HG02642 (cell line): ENCODE data around the gene ARNT2.
"Not testable (repeated sequence)": the region's sequence is repeated elsewhere in the genome, so short reads cannot be mapped to it uniquely, and the experiment has no call there.

Experiments
- ATAC-seq: cut with Tn5 transposase; IDR thresholded peaks from one replicate; pipeline ENCODE4 v1.9.1; 2021; ENCODE audit warnings: mild to moderate bottlenecking; ENCODE audit not compliant: unreplicated experiment, poor library complexity

ARNT2 gene

DNA sequence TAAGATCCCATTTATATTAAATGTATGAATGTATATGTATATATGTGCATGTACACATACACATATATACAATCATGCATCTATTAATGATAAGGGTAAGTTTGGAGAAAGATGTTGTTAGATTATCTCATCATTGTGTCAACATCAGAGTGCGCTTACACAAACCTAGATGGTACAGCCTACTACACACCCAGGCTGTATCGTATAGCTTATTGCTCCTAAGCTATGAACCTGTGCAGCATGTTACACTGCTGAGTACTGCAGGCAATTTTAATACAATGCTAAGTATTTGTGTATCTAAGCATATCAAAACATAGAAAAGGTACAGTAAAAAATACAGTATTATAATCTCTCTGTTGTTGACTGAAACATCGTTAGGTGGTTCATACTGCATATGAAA, 233.6 kb downstream of the ARNT2 start:
- no peak for ATAC-seq

GRCh38 chr15:80638553-80639167, 234.5 kb downstream of the ARNT2 start:
- ATAC-seq, result no peak

- ATAC-seq, result no peak
Measured at GRCh38 chr15:80639168-80639555, 235.0 kb downstream of the ARNT2 start.

DNA sequence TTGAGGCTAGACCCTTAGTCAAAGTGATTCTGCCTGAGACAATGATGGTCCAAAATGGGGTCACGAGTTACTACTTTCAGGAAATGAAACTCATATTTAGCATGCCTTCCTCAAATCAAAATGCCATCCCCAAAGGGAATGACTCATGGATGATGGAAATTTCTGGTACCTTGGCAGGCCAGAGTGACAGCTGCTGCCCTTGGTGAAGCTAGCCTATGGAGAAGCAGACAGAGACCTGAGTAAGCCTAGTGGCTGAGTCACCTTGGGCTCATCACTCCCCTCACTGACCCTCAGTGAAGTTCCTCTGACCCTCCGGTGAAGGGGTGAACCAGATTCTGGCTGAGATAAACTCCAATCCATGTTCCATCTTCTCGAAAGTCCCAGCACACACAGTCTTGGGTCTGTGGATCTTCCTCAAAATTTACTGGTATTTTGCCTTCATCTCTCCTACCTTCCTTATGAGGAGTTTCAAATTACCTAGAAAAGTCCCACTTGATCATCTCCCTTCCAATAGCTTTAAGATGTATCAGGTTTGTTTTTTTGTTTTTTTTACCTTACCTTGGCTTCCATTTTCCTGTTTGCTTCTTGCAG, 236.4 kb downstream of the ARNT2 start:
- ATAC-seq, result no peak

DNA sequence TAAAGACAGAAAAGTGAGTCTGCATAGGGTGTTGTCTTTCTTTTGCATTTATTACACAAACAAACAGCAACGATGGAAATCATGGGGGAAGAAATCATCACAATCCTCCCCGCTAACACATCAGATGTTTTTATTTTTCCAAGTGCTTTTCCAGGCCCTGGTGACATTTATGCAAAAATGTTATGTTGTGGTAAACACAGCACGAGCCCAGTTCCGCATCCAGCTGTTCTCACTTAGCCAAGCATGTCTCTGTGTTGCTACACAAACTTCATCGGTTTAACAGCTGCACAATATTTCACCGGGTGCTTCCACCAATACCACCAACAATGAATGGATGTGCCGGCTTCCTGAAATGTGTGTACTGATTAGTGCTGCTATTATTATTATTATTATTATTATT, 237.2 kb downstream of the ARNT2 start:
- ATAC-seq, result no peak

GRCh38 chr15:80643431-80643951, 239.3 kb downstream of the ARNT2 start:
- no peak for ATAC-seq

- ATAC-seq, result no peak
Measured at GRCh38 chr15:80645494-80646065, 241.4 kb downstream of the ARNT2 start.

- ATAC-seq, result not testable (repeated sequence)
Measured at GRCh38 chr15:80647424-80647823, 243.2 kb downstream of the ARNT2 start.
